IPS-11a (cell line): ENCODE measurements around the gene AWAT2.

Experiments used
- H3K4me3 ChIP-seq: one replicate; pipeline ENCODE4 v1.5.1; 2013; ENCODE audit warnings: low read depth, low read length, control low read depth

AWAT2 gene

GRCh38 chrX:70042399-70043371, 7.1 kb downstream of the AWAT2 start:
- H3K4me3 ChIP-seq, result no peak overlapping the region

GRCh38 chrX:70041993-70042392, 7.7 kb downstream of the AWAT2 start:
- H3K4me3 ChIP-seq, result no peak overlapping the region

- H3K4me3 ChIP-seq, result no peak overlapping the region
Measured at GRCh38 chrX:70039758-70040157, 10.0 kb downstream of the AWAT2 start.

- H3K4me3 ChIP-seq, result no peak overlapping the region
Measured at GRCh38 chrX:70038951-70039350, 10.8 kb downstream of the AWAT2 start.

GRCh38 chrX:70038515-70038914, 11.2 kb downstream of the AWAT2 start:
- H3K4me3 ChIP-seq, result no peak overlapping the region

- no peak overlapping the region for H3K4me3 ChIP-seq
Measured at GRCh38 chrX:70034646-70035045, 15.1 kb downstream of the AWAT2 start.

GRCh38 chrX:70033348-70034051, 16.2 kb downstream of the AWAT2 start:
- no peak overlapping the region for H3K4me3 ChIP-seq

- H3K4me3 ChIP-seq, result no peak overlapping the region
Measured at GRCh38 chrX:70032792-70033191, 16.9 kb downstream of the AWAT2 start.

- no peak overlapping the region for H3K4me3 ChIP-seq
Measured at GRCh38 chrX:70030301-70030767, 19.4 kb downstream of the AWAT2 start.

GRCh38 chrX:70029863-70030262, 19.9 kb downstream of the AWAT2 start:
- no peak overlapping the region for H3K4me3 ChIP-seq

- H3K4me3 ChIP-seq, result no peak overlapping the region
Measured at GRCh38 chrX:70026851-70027200, 22.9 kb downstream of the AWAT2 start.

- no peak overlapping the region for H3K4me3 ChIP-seq
Measured at GRCh38 chrX:70026112-70026850, 23.5 kb downstream of the AWAT2 start.

- H3K4me3 ChIP-seq, result no peak overlapping the region
Measured at GRCh38 chrX:70025464-70025863, 24.3 kb downstream of the AWAT2 start.

- no peak overlapping the region for H3K4me3 ChIP-seq
Measured at GRCh38 chrX:70022616-70023015, 27.1 kb downstream of the AWAT2 start.

GRCh38 chrX:70016513-70016912, 33.2 kb downstream of the AWAT2 start:
- H3K4me3 ChIP-seq, result no peak overlapping the region

- no peak overlapping the region for H3K4me3 ChIP-seq
Measured at GRCh38 chrX:70013466-70014381, 36.0 kb downstream of the AWAT2 start.

GRCh38 chrX:70012756-70013155, 37.0 kb downstream of the AWAT2 start:
- H3K4me3 ChIP-seq, result no peak overlapping the region

- no peak overlapping the region for H3K4me3 ChIP-seq
Measured at GRCh38 chrX:70009970-70010369, 39.8 kb downstream of the AWAT2 start.

GRCh38 chrX:70009049-70009448, 40.7 kb downstream of the AWAT2 start:
- no peak overlapping the region for H3K4me3 ChIP-seq

- no peak overlapping the region for H3K4me3 ChIP-seq
Measured at GRCh38 chrX:70007946-70008345, 41.8 kb downstream of the AWAT2 start.
